LNCAP (cell line): ENCODE results near the gene PSME1.

Experiments
- TF ChIP-seq, protein P1 (sequence below): fragments of 450-650 bp; IDR thresholded peaks from 2 replicates; pipeline ENCODE4 v1.5.1; 2017; ENCODE audit warnings: mild to moderate bottlenecking

Gene PSME1

DNA sequence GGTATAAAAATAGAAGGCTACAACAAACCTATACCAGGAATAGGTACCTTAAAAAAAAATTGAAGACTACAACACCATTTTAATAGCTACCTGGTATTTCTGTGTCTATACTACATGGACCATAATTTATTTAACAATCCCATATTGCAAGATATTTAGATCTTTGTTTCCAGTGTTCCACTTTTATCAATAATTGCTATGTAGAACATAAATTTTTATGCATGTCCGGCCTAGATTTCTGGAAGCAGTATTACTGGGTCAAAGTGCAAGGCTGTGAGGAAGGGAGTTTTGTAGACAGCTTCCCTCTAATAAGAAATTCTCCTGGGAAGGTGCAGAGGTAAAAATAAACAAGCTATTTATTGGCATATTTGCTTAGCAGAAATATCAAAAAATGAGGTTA lies 25.5 kb upstream of the PSME1 start:
- TF ChIP-seq, protein P1, sequence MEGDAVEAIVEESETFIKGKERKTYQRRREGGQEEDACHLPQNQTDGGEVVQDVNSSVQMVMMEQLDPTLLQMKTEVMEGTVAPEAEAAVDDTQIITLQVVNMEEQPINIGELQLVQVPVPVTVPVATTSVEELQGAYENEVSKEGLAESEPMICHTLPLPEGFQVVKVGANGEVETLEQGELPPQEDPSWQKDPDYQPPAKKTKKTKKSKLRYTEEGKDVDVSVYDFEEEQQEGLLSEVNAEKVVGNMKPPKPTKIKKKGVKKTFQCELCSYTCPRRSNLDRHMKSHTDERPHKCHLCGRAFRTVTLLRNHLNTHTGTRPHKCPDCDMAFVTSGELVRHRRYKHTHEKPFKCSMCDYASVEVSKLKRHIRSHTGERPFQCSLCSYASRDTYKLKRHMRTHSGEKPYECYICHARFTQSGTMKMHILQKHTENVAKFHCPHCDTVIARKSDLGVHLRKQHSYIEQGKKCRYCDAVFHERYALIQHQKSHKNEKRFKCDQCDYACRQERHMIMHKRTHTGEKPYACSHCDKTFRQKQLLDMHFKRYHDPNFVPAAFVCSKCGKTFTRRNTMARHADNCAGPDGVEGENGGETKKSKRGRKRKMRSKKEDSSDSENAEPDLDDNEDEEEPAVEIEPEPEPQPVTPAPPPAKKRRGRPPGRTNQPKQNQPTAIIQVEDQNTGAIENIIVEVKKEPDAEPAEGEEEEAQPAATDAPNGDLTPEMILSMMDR, result no peak

GRCh38 chr14:24113379-24113800 lies 22.6 kb upstream of the PSME1 start:
- TF ChIP-seq, protein P1, result no peak

GRCh38 chr14:24113801-24114531 lies 22.0 kb upstream of the PSME1 start:
- TF ChIP-seq, protein P1, result no peak

DNA sequence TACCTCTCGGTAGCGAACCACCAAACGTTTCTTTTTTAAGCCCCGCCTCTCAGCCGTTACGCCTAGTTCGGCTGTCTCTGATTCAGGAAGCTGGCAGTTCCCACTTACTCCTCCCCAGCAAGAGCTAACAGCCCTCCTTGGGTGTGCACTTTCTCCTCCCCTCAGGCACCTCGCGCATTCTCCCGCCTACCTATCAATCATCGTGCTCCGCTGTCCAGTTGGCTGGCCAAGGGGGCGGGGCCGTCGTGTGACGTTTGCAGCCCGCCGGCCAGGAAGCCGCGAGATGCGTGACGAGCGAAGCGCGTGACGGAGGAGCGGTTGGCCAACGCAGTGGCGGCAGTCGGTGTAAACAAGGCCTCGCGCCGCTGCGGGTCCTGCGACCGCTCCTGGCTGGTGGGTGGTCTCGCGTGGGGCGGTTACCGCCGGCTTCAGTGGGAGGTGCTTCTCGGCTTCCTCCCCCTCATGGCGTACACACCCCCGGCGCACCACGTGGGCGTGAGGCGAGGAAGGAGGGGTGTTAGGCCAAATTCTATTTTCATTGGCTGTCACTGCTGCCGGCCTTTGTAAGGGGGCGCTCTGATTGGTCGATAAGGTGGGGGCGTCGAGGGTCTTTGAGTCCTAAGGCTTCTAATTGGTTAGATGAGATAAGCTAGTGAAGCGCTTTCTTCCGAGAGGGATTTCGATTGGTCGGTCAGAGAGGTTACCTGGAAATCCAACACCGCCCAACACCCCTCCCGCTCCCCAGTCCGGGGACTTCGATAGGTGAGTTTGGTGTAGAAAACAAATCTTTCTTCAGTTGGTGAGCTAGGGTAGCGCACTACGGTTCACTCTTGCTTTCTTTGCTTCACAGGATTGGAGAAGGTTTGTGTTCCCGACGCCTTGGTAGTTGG lies 21.2 kb upstream of the PSME1 start, which contains the start of the genes DCAF11 and NRL:
Gene DCAF11, plus strand, starts transcription at position 246 of the 890 bp plus-strand sequence. CDS start 818 bp downstream, outside the sequence.
Gene NRL, minus strand, starts transcription at position 418 of the 890 bp plus-strand sequence. CDS start 32,101 bp downstream, outside the sequence.
- TF ChIP-seq, protein P1, result no peak

- TF ChIP-seq, protein P1, result no peak
Measured at GRCh38 chr14:24115422-24116127, 20.4 kb upstream of the PSME1 start.

GRCh38 chr14:24116128-24116814 lies 19.7 kb upstream of the PSME1 start:
- TF ChIP-seq, protein P1, result no peak
